Measurements from ENCODE around the gene HTT.
"Not testable (repeated sequence)": the region's sequence is repeated elsewhere in the genome, so short reads cannot be mapped to it uniquely, and the experiment has no call there.

HTT gene

GRCh38 chr4:3118312-3118711 is 43.8 kb downstream of the HTT start:
- no peak for DNase-seq (ENCODE audit: low read depth in 1 of 2, low spot score in 1 of 2)

- DNase-seq (ENCODE audit: low read depth in 1 of 2, low spot score in 1 of 2) = no peak
Measured at GRCh38 chr4:3119464-3119863, 45.0 kb downstream of the HTT start.

DNA sequence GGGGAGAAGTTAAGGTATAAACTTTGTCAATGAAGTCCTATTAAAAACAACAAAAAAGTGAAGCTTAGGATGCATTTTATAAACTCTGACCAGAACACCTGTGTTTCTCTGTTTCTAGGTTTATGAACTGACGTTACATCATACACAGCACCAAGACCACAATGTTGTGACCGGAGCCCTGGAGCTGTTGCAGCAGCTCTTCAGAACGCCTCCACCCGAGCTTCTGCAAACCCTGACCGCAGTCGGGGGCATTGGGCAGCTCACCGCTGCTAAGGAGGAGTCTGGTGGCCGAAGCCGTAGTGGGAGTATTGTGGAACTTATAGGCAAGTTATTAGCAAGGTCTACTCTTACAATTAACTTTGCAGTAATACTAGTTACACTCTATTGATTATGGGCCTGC is 46.6 kb downstream of the HTT start:
- no peak for DNase-seq (ENCODE audit: low read depth in 1 of 2, low spot score in 1 of 2)

GRCh38 chr4:3121596-3121995 is 47.1 kb downstream of the HTT start:
- DNase-seq (ENCODE audit: low read depth in 1 of 2, low spot score in 1 of 2) = no peak

DNA sequence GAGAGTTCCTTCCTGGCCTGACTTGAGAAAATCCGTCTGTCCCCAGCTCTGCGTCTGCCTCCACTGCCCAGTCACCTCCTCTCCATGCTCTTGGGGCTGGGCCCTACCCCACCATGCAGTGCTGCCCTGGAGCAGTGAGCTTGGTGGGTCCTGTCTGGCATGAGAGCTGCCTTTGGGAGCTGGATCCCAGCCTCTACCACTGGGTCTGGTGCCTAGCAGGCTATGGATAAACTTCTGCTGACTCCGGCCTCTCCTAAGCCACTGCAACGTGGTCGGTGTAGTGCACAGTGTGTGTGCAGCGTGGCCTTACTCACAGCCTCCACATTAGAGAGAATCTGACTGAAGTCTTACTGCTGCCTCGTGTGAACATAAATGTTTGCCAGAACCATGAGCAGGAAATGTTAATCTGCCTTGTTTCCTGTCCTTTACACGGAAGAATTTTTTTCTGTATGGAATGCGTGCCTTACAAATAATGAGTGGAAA is 47.6 kb downstream of the HTT start:
- DNase-seq (ENCODE audit: low read depth in 1 of 2, low spot score in 1 of 2) = no peak

DNA sequence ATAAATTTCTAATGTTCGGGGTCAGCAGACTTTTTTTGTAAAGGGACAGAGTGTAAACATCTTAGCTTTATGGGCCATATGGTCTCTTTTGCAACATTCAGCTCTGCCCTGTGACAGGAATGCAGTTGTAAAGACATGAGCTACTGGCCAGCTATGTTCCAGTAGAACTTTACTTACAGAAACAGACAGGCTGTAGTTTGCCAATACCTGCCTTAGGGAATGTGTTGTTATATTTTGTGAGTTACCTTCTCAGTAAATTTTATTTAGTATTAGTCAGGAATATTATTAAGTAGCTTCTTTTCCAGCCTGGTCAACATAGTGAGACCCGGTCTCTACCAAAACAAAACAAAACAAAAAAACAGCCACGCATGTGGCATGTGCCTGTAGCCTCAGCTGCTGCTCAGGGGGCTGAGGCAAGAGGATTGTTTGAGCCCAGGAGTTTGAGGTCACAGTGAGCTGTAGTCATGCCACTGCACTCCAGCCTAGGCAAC is 48.7 kb downstream of the HTT start:
- no peak for DNase-seq (ENCODE audit: low read depth in 1 of 2, low spot score in 1 of 2)

GRCh38 chr4:3124070-3124767 is 49.7 kb downstream of the HTT start:
- no peak for DNase-seq (ENCODE audit: low read depth in 1 of 2, low spot score in 1 of 2)

DNA sequence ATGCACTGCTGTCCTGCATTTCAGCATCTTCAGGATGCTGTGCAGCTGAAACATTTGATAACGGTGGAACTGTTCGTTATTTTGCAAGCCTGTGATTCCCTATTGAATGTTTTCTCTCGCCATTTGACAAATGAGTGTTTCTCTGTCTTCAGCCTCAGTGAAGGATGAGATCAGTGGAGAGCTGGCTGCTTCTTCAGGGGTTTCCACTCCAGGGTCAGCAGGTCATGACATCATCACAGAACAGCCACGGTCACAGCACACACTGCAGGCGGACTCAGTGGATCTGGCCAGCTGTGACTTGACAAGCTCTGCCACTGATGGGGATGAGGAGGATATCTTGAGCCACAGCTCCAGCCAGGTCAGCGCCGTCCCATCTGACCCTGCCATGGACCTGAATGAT is 52.6 kb downstream of the HTT start:
- no peak for DNase-seq (ENCODE audit: low read depth in 1 of 2, low spot score in 1 of 2)

- DNase-seq (ENCODE audit: low read depth in 1 of 2, low spot score in 1 of 2) = no peak
Measured at GRCh38 chr4:3128058-3128457, 53.6 kb downstream of the HTT start.

GRCh38 chr4:3128976-3129375 is 54.5 kb downstream of the HTT start:
- no peak for DNase-seq (ENCODE audit: low read depth in 1 of 2, low spot score in 1 of 2)

- DNase-seq (ENCODE audit: low read depth in 1 of 2, low spot score in 1 of 2) = no peak
Measured at GRCh38 chr4:3130201-3130600, 55.7 kb downstream of the HTT start.

GRCh38 chr4:3130826-3131225 is 56.3 kb downstream of the HTT start:
- DNase-seq (ENCODE audit: low read depth in 1 of 2, low spot score in 1 of 2) = no peak

- DNase-seq (ENCODE audit: low read depth in 1 of 2, low spot score in 1 of 2) = no peak
Measured at GRCh38 chr4:3134201-3134600, 59.7 kb downstream of the HTT start.

GRCh38 chr4:3135155-3136011 is 60.9 kb downstream of the HTT start:
- DNase-seq (ENCODE audit: low read depth in 1 of 2, low spot score in 1 of 2) = no peak

GRCh38 chr4:3136454-3136853 is 62.0 kb downstream of the HTT start:
- no peak for DNase-seq (ENCODE audit: low read depth in 1 of 2, low spot score in 1 of 2)

- DNase-seq (ENCODE audit: low read depth in 1 of 2, low spot score in 1 of 2) = no peak
Measured at GRCh38 chr4:3137908-3138307, 63.4 kb downstream of the HTT start.

GRCh38 chr4:3145234-3145924 is 70.9 kb downstream of the HTT start:
- DNase-seq (ENCODE audit: low read depth in 1 of 2, low spot score in 1 of 2) = no peak

DNA sequence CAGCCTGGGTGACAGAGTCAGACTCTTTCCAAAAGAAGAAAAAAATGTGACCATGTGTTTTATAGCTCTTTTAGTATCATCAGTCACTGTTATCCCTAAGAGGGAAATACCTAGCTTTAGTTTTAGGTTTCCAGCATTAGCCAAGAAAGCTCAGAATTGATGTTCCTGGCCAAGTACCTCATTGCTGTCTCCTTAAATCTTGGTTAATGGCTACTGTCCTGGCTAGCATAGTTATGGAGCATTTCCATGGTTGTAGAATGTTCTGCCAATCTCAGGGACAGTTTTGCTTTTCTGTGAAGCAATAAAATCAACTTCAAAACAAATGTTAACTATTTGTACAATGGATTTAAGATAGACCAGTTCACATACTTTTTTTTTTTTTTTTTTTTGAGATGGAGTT is 74.4 kb downstream of the HTT start:
- no peak for DNase-seq (ENCODE audit: low read depth in 1 of 2, low spot score in 1 of 2)

DNA sequence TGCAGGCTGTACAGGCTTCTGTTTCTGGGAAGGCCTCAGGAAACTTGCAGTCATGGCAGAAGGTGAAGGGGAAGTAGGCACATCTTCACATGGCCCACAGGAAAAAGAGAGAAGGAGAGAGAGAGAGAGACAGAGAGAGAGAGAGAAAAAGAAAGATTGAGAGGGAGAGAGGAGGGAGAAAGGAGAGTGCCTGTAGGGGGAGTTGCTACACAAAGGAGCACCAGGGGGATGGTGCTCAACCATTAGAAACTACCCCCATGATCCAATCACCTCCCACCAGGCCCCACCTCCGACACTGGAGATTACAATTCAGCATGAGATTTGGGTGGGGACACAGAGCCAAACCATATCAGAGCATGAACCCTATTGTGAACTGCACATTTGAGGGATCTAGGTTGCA is 76.8 kb downstream of the HTT start:
- not testable (repeated sequence) for DNase-seq (ENCODE audit: low read depth in 1 of 2, low spot score in 1 of 2)

DNA sequence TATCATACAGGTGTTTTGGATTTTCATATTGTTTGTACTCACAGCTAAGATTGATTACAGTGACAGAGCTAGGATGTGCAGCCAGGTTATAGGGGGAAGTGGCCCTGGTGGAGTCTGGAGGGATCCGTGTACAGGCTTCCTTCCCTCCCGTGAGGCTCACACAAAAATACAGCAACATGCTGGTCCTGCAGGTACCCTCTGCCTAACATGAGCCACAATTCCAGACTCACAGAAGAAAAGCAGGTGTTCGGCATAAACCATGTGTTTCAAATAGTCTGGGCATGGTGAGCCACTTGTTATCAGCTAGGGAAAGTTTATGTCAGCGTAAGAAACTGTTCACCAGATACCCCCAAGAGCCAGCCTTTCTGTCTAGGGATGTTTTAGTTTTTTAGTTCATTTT is 82.9 kb downstream of the HTT start:
- no peak for DNase-seq (ENCODE audit: low read depth in 1 of 2, low spot score in 1 of 2)

GRCh38 chr4:3158841-3159240 is 84.4 kb downstream of the HTT start:
- DNase-seq (ENCODE audit: low read depth in 1 of 2, low spot score in 1 of 2) = no peak

DNA sequence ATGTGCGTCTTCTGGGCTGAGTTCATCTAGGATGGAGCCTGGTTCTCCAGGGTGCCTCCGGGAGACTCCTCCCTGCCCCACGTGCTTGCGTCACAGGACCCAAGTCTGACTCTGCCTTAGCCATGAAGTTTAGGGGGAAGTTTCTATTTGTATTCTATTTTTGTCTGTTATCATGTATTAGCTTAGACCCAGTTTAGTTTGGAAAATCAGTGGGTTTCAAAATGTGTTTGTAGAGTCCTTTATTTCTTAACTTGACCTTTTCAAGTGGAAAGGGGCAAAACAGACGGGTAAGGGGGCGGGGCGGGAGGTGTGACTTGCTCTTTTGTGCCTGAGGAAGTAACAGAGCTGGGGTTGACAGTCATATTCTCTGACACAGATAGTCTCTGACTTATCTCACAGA is 86.0 kb downstream of the HTT start:
- DNase-seq (ENCODE audit: low read depth in 1 of 2, low spot score in 1 of 2) = no peak

All from activated CD4-positive, alpha-beta T cell treated with anti-CD3 and anti-CD28 coated beads, Interleukin-2, amount 50 U/mL, for 24 hours (primary cell).